GM21367 (cell line): ENCODE measurements around the gene CLIC5.

ENCODE experiments used
- ATAC-seq: cut with Tn5 transposase; IDR thresholded peaks from one replicate; pipeline ENCODE4 v1.9.1; 2021; ENCODE audit not compliant: unreplicated experiment

Gene CLIC5

DNA sequence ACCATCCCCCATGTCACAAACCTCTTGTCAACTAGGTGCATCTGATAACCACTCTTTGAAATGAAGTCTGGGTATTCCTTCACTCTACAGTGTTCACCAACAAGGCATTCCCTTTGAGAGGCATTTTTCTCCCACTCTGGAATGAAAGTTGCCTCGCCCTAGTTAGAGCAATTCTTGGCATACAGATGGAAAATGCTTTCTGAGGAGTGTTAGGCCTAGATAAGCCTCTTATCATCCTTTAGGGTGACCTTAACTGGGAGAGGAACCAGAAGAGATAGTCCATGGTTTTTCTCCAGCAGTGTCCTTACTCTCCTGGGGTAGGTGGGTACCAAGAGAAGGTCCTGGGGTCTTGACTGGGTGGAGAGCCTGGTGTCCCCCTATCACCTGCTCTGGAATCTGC, 14.8 kb downstream of the CLIC5 start:
- ATAC-seq = no peak

DNA sequence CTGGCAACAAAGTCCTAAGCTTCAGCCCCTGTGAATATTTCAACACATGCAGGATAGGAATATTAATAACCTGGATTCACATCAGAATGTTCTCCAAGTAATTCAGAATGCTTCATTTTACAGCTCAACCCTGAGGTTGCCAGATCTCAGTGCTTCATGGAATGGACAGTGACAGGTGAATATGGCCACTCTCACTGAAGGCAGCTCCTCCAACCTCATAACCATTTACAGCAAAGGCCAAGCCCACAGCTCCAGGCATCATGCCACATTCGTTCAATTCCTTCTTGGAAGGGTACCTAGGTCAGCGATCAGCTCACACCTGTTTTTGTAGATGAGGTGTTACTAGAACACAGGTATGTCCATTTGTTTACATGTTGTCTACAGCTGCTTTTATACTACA, 17.1 kb downstream of the CLIC5 start:
- ATAC-seq = no peak

DNA sequence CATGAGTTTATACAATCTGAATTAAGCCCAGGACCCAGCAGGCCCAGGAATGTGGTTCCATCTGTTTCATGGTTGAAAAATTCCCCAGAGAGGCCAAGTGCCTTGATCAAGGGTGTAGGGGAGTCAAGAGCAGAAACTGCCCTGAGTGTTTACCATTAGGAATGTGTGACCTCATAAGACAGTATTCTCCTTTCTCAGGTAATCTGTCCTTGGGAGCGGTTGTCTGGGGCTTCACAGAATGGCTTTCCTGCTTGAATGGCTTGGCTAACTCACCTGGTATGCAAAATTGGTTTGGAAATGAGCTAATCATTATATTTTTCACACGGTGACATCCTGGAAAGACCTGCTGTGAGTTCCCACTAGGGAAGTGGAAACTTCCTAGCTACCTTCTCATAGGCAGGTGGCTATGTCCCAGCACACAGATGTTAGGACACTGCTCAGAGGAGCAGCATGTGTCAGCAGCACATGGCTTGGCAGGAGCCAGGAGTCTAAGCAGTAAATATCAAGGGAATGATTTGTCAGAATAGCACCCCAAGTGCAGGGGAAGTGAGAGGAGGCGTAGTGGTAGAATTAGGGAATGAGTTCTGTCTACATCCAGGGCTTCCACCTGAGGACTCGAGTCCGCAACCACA, 17.7 kb downstream of the CLIC5 start:
- ATAC-seq = no peak

DNA sequence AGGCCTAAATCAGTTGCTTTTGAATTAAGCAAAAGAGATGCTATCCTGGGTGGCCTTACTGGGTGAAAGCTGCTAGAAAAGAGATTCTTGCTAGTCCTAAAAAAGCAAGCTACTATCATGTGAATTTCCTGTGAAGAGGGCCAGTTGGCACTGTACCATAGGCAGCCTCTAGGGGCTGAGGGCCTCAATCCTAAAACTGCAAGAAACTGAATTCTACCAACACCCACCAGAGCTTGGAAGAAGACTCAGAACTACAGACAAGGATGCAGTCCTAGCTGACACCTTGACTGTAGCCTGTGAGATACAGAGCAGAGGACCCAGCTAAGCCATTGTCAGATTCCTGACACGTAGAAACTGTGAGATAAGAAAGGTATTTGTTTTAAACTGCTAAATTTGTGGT, 24.5 kb downstream of the CLIC5 start:
- no peak for ATAC-seq

DNA sequence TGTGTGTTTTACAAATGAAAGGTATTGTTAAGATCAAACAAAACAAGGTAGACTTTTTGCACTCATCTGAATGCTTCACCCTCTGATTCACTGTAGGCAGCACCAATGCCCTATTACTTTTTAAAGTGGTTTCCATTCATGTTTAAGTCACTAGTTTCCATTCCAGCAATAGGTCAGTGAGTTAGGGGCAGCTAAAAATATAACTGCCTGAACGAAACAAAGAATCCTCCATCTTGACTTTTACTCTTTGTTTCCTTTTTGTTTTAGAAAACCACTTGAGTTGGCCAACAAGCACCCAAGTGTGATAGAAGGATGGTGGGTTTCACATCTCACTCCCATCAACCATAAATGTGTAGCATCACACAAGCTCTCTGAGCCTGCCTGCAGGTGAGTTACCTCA, 25.5 kb downstream of the CLIC5 start:
- ATAC-seq = no peak

DNA sequence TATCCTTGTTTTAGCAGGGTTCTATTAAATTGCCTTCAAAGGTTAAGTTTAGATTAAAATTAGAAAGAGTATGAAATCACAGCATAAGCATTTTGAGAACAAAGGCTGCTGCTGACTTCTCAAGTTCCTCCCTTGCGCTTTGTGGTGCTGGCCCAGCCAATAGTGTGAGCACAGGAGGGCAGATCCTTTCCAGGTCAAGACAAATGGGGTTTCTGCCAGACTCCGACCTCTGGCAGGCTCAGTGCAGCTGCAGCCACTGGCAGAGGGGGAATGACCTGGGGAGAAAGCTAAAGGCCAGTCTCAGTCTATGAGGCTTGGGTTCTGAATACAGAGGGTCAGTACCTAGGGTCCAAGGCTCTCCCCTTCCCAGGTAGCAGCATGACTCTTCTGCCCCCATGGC, 27.0 kb downstream of the CLIC5 start:
- no peak for ATAC-seq

DNA sequence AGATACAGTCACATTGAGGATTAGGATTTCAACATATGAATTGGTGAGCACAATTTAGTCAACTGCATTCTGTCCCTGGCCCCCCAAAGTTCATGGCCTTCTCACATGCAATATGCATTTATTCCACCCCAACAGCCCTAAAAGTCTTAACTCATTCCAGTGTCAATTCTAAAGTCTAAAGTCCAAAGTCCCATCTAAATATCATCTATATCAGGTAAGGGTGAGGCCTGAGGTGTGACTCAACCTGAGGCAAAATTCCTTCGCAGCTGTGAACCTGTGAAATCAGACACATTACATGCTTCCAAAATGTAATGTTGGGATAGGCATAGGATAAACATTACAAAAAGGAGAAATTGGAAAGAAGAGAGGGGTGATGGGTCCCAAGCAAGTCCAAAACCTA, 27.8 kb downstream of the CLIC5 start:
- ATAC-seq = no peak

DNA sequence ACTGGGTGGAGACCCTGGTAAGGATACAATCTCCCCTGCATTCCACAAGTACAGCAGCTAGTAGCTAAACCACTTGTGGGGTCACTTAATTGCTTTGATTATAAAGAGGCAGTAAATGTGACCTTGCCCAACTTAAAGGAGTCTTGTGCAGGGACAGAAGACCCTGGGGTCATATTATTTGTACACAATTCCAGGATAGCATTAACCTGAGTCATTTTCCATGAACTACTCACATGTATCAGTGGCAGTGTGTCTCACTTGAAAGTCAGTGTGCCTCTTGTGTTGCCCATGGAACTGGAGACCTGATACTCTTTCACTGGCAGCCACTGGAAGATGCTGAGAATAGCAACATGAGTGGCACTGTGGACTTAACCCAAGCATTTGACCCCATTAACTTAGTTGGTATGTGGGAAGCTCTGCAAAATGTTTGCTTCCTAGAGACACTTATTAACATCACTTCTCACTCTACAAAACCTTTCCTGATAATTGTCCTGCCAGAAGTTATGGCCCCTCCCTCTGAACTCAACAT, 28.9 kb downstream of the CLIC5 start:
- no peak for ATAC-seq

DNA sequence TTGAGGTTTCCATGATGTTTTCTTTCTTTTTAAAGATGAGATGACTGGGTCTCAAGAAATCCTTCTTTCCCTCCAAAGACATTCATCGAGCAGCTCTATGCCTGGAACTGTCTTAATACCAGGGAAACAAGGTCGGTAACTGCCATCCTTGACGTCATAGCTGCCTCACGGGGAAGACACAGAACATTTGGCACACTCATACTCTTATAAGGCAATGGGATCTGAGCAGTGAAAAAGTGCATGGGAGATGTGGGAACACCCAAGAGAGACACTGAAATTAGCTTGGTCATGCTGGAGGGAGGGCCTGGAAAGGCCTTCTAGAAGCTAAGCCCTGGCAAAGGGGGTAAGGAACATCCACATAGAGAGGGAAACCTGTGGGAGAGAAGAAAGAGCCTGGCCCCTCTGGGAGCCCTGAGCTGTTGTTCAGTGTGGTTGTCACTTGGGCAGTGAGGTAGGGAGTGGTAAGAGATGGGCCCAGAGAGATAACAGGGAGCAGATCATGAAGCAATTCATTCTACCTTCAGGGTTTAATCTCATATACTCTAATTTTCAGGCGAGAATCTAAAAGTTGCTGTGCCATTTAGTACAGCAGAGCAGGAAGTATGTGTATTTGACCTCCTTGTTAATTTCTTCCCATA, 30.8 kb downstream of the CLIC5 start:
- ATAC-seq = no peak

DNA sequence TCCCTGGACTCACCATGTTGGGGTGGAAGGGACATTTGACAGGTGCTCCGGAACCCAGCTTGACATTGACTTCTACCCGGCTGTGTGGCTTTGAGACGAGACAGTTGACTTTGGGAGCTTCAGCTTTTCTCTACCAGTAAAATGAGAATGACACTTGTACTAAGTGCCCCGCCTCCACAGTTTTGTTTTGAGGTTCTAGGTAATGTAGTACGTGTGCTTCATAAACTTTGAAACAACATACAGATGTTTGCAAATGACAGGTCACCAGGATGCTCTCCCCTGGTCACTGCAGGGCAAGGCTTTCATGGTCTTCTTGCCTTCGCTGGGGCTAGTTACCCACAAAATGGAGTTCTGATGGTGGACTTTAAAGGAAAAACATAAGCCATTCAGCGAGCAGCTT, 31.3 kb downstream of the CLIC5 start:
- ATAC-seq = no peak

DNA sequence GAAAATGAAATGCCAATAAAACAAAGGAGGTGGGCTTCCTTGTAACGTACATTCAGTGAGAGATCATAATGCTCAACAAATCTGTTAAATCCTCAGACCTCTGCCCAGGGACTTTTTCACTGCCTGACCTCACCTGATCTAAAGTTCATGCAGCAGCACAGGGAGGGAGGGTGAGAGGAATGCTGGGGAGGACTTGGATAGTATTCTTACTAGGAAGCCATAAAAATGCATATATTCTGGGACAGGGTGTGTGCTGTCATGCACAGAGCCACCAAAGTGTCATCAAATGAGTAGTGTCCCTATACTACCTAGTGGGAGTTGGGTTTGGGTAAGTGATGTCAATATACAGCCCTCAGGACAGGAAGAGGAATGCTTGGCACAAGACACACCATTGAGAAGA, 32.6 kb downstream of the CLIC5 start:
- ATAC-seq = no peak

DNA sequence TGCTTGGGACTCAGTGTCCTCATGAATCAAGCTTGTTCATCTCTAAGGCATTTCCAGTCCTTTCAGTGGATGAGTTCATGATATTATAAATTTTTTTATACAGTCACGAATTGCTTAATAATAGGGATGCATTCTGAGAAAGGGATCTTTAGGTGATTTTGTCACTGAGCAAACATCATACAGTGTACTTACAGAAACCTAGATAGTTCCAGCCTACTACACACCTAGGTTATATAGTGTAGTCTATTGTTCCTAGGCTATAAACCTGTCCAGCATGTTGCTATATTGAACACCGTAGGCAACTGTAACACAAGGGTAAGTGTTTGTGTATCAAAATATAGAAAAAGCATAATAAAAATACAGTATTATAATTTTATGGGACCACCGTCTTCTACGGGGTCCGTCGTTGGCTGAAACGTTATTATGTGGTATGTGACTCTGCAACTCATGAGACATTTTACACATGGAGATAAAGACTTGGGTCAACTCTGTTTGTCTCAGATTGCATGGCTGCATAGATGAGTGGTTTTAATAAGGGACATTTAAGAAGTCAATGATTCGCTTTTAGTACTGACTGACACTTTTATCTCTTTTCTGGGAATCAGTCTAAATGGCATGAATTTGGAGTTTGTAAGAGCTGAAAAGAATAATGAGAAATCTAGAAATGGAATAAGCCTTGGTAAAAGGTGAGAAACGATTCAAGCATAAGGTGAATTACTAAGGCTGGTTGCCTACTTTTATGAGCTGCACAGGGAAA, 33.2 kb downstream of the CLIC5 start:
- no peak for ATAC-seq

DNA sequence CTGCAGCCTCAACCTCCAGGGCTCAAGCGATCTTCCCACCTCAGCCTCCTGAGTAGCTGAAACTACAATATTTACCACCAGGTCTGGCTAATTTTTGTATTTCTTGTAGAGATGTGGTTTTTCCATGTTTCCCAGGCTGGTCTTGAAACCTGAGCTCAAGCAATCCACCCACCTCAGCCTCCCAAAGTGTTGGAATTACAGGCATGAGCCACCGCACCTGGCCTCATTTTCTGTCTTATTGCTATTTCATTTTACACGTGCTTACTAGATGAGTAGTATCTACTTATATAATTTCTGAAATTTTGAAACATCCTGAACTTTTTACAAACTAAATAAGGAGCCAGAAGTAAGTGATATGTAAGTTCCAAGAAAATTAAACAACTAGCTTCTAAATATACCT, 34.6 kb downstream of the CLIC5 start:
- no peak for ATAC-seq

DNA sequence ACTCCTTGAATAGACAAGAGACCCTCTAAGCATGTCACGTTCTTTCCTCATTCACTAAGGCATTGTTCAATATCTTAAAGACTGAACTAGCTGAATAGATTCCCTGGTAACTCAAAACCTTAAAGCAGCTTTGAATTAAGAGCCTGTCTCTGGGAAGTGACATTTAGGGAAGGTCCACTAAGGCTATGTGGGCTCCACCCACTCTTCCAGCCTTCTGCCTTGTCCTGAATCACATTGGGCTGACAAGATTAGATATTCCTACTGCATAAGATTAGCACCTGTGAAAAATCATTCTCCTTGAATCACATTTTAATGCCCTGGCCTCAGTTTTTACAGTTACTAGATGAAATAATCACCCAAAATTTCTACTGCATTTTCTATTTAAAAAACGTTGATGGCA, 36.3 kb downstream of the CLIC5 start:
- no peak for ATAC-seq

DNA sequence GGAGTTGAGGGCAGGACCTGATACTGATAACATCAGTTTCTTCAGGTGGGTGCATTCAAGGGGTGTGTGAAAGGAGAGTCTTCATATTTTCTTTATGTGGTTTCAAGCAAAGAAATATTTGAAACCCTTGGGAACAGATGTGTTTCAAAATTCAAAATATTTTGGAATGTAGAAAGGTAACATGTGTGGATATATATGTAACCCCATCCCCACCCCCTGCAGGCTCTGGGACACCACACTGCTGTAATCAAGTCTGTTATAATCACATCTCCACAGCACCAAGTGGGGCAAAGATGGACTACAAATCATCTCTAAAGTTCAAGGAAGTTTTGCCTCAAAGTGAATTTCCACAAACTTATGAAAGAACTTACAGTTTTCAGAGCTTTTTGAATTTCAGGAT, 41.1 kb downstream of the CLIC5 start:
- no peak for ATAC-seq

DNA sequence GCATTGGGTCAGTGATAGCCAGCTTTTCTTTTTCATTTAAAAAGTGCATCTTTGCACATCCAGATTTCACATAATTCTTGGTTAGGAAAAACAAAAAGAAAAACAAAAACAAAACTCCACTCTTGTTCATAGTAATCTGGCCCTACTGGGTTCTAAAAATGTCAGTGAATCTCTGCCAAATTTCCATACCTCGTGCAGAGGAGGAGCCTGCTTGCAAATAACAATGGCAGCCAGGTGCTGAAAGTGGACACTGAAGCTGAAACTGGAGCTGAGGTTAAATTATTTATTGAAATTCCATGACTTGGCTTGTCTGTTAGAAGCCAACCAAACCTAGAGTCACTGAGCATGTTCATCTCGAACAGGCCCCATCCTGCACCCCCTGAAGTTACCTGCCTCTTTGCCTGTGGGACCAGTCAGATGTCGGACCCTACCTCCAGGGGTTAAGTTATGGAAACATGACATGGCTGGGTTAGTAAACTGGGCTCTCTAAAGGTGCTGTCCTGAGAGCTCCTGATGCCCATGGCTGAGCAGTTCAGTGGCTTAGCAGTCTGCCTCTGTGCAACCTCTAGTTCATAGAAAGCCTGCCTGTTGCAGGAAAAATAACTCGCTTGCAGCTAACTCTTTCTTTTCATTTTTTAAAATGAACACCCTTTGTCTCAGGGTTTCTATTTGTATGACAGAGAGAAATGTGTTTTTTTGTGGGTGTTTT, 42.7 kb downstream of the CLIC5 start:
- ATAC-seq = no peak

DNA sequence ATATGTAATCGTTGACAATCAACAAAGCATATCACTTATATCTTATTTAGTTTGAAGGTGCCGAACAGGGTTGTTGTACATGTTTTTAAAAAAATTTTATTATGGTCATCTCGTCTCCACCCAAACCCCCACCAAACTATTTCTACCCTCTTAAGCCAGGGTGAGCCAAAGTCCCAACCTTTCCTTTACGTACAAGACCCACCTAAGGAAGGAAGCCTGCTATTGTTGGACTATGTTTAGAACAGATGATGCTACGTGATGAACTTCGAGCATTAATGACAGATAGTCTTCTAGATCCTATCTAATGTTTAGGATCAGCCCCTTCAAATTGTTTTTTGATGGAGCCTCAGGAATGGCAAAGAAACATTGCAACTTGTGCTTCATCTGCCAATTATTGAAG, 44.4 kb downstream of the CLIC5 start:
- ATAC-seq = no peak

DNA sequence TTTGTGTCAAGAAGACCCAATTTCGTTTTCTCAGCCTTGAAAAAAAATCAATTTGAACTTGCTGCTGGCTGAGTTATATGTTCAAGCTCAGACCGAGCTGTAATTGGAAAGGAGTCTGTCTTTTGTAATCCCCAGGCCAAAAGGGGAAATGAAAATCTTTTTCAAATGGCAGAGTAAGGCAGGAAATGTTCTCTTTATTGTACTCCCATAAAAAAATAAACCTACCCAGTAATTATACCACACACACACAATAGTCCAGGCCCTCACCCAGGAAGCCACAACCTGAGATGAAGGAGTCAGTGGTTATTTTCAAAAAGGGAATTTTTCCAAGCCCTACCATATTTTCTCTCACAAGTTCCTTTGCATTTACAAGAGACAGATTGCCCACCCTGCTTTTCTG, 45.3 kb downstream of the CLIC5 start:
- ATAC-seq = no peak

DNA sequence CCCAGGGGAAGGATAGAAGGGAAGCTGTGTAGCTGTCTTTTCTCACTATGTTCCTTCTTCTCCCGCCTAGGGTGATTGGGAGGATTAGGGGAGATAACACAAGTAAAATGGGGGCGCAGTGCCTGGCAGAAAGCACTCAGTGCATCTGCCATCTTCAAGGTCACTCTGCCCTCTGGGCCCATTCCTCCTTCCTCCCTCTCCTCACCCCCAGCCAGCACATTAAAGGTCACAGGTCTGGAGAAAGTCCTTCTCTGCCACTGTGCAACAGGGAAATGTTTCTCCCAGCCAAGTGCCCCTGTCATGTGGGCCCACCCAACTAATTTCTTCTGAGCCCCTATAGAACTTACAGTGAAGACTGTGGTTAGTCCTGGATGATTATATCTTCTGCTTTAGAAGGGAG, 45.8 kb downstream of the CLIC5 start:
- no peak for ATAC-seq

DNA sequence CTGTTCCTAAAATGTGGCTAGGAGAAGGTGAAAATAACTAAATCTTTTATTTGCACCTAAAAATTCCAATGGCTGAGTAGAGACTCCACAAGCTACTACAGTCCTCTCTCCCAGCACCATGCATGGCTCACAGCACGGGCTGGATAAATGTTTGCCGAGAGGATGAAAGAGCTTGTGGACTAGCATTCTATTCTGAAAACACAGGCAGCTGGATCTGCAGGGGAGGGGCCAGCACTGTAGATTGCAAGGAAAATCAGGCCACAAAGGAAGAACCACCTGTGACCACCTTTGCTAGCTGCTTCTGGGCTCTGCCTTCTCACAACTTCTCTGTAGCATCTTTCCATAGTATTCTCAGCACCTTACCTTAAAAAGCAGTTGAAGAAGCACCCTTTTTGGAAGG, 46.6 kb downstream of the CLIC5 start:
- no peak for ATAC-seq

DNA sequence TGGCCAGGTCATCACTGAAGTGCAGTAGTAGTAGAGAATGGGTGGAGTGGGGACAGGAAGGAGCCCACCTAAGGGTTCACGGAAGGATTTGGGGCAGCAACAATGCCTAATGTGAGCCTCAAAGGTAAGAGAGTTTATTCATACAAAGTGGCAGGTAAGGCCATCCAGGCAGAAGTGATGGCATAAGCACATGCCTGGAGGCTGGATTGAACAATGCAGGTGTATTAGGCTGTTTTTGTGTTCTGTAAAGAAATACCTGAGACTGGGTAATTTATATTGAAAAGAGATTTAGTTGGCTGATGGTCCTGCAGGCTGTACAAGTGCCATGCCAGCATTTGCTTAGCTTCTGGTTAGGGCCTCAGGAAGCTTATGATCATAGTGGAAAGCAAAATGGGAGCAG, 48.3 kb downstream of the CLIC5 start:
- ATAC-seq = no peak

DNA sequence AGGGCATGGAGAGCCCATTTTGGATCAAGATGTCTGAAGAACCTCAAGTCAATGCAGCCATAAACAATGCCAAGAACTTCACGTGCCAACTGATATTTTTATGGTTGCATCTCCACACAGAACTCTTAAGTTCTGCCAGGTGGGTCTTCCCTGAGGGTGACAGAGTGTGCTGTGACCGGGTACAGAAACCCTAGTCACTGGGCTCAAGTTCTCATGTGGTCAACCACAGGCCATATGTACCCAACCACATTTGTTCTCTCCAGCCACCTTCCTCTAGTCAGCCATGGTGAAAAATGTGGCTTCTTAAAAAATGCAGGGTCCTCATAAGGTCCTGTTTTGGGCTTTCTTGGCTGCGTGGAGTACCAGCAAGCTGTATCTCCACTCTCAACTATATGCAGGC, 48.9 kb downstream of the CLIC5 start:
- ATAC-seq = no peak
